GM12801 (cell line): Measurements from ENCODE around the gene TRAPPC5.

Experiments used
- CTCF ChIP-seq: IDR thresholded peaks from one replicate; pipeline ENCODE4 v1.5.1; 2011; ENCODE audit warnings: control low read depth; ENCODE audit not compliant: insufficient read length; ENCODE audit errors: extremely low read depth

TRAPPC5 gene

DNA sequence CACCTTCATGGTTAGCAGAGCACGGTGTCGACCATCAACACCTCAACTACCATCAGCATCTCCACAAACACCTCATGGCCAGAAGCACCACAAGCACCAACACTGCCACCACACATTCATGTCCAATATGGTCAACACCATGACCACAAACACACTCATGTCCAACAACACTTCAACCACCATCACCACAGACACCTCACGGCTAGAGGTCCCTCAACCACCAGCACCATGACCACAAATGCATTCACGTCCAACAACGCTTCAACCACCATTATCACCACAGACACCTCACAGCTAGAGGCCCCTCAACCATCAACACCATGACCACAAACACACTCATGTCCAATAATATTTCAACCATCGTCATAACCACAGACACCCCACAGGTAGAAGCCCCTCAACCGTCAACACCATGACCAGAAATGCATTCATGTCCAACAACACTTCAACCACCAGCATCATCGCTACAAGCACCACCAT is 10.2 kb downstream of the TRAPPC5 start:
- no peak for TF ChIP-seq CTCF

GRCh38 chr19:7691497-7691896 is 10.9 kb downstream of the TRAPPC5 start:
- no peak for TF ChIP-seq CTCF

- no peak for TF ChIP-seq CTCF
These were observed 11.9 kb downstream of the TRAPPC5 start for GRCh38 chr19:7692417-7693088.

DNA sequence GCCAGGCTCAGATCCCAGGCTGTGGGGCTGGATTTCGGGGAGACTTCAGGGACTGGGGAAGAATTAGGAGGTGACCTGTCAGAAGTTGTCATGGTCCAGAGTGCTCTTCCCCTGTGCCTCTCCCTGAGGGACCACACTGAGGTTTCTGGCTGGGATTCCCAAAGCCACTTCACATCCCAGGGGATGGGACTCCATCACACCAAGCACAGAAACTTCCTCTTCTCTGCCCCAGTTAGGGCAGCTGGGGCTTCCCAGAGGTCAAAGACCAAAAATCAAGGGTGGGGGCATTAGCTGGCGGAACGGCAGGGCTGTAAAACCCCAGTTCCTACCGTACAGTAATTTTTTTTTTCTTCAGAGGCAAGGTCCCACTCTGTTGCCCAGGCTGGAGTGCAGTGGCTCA is 13.9 kb downstream of the TRAPPC5 start:
- TF ChIP-seq CTCF: no peak

DNA sequence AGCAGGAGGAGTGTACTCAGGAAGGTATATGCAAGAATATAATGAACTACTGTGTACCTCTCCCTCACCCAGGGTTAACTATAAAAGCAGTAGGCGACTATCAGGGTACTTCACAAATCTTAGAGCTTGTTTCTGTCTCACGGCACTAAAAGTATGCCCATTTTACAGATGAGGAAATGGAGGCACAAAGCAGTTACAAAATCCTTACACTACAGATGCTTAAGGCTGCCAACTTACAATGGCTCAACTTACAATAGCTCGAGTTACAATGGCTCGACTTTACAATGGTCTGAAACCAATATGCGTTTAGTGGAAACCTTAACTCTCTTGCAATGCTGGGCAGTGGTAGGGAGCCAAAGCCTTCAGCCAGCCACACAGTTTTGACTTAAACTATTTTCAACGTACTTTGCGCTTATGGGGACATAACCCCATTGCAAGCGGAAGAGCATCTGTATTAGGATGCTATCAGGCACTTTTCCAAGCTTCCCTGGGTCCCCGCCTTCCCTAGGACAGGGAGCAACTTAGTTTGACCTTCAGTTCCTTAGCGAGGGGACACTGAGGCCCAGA is 17.2 kb downstream of the TRAPPC5 start:
- no peak for TF ChIP-seq CTCF

GRCh38 chr19:7698583-7698982 is 17.9 kb downstream of the TRAPPC5 start:
- TF ChIP-seq CTCF: no peak

DNA sequence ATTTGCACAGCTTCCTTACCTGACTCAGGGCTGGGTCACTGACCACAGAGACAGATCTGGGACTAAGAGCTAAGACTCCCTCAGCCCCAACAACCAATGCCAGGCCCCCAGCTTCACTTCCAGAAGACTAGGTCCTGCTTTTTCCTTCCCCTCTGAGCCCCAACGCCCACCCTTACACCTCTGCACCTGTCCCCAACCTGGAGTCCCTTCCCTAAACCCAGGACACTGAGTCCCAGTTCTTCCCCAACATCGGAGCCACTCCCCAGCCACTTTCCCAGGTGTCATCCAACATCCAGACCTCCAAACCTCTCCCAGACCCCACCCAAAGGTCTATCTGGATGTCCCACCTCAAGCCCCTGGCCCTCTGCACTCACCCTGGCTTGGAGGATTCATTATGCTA is 18.4 kb downstream of the TRAPPC5 start:
- no peak for TF ChIP-seq CTCF
